Esophagus squamous epithelium (tissue), 5 donors: Measurements from ENCODE around the gene ARHGEF28. TPM values are rescaled to one million over a fixed set of nuclear protein-coding genes. Genes with fewer than 3 reads are reported as not detected.

Source experiments
- DNase-seq: peaks from one replicate; lab custom pipeline; 2025; lab: John Stamatoyannopoulos, UW
- H3K27ac ChIP-seq, 4 donors: fragments of 200-600 bp; sonication (generic); one replicate each; pipeline ENCODE4 v1.5.1; 2016 to 2019; ENCODE audit warnings: mild to moderate bottlenecking in 1 of 4
- H3K27me3 ChIP-seq, 4 donors: fragments of 200-600 bp; sonication (generic); 1 replicate in 3 of 4; 2 replicates in 1 of 4; pipeline versions ENCODE4 v1.5.1 to v1.6.0; 2017 to 2021; ENCODE audit warnings: antibody characterized with exemption in 1 of 4
- H3K36me3 ChIP-seq, 3 donors: fragments of 200-600 bp; sonication (generic); one replicate each; pipeline ENCODE4 v1.5.1; 2016 to 2019
- H3K4me1 ChIP-seq, 3 donors: fragments of 200-600 bp; sonication (generic); one replicate each; pipeline ENCODE4 v1.5.1; 2017 to 2019
- H3K4me3 ChIP-seq, 4 donors: fragments of 200-600 bp; sonication (generic); 1 replicate in 3 of 4; 2 replicates in 1 of 4; pipeline ENCODE4 v1.5.1; 2016 to 2019; ENCODE audit warnings: mild to moderate bottlenecking in 2 of 4, moderate library complexity in 1 of 4
- H3K9me3 ChIP-seq, 3 donors: fragments of 200-600 bp; sonication (generic); one replicate each; pipeline ENCODE4 v1.5.1; 2016 to 2019
- POLR2A ChIP-seq, 4 donors: fragments of 450-650 bp; IDR thresholded peaks; one replicate each; pipeline ENCODE4 v1.6.1; 2017; ENCODE audit warnings: antibody characterized with exemption in 4 of 4, mild to moderate bottlenecking in 4 of 4, moderate library complexity in 3 of 4
- WGBS, 2 donors: methylation state at CpG; one replicate each; pipeline ENCODE4 v1.1.5; 2018; 5-methylcytosine and 5-hydroxymethylcytosine counted together
- intact Hi-C: fragments of 100-400 bp; cut with DNase I; formaldehyde crosslinking; loops from one replicate; pipeline ENCODE4 v1.15.0; 2022
- total RNA-seq, 4 donors: library from RNA; depleted of rRNA; stranded (reverse); fragments of >200 nt; gene quantifications; one replicate each; pipeline ENCODE4 v1.1.0, GENCODE V29; 2016
- TF ChIP-seq, protein P1 (sequence below), 6 experiments: fragments of 450-650 bp in 4 of 6; fragments of 200-600 bp in 2 of 6; sonication (generic) in 2 of 6; IDR thresholded peaks; one replicate each; pipeline ENCODE4 v1.5.1; 2016 to 2019; ENCODE audit warnings: antibody characterized with exemption in 6 of 6, mild to moderate bottlenecking in 4 of 6, moderate library complexity in 4 of 6
- donor health status: DM: yes; HTN: yes; CAD: no.

ARHGEF28 gene
- total RNA-seq, 4 donors from 2014 or later, result 9.2 to 34.3 (median 12.7) TPM

DNA sequence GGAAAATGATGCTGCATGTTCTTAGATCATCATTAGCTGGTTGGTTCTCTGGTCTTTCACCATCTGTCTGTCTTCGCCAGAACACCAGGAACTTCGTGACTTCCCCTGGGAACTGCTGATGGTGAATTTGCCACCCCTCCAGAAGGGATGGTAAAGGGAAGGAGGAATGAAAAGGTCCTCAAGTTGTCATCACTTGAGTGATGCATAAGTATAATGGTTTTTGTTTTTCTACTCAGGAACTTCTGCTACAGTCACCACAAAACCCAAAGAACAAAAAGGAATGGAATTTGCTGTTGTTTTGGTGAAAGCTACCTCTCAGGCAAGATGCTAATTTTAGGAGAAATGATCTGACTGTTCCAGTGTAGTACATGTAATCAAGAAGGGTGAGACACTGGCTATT lies 328.4 kb downstream of the ARHGEF28 start:
- no peaks in the 10 kb centered on the region for H3K9me3 ChIP-seq
- DNase-seq, result no peak
- no peak overlapping the region for H3K4me3 ChIP-seq
- WGBS, 2 donors, result 82 to 93% methylated on average over 2 of the region's 2 CpGs
- no peaks in the 10 kb centered on the region for H3K27me3 ChIP-seq
- TF ChIP-seq, protein P1, sequence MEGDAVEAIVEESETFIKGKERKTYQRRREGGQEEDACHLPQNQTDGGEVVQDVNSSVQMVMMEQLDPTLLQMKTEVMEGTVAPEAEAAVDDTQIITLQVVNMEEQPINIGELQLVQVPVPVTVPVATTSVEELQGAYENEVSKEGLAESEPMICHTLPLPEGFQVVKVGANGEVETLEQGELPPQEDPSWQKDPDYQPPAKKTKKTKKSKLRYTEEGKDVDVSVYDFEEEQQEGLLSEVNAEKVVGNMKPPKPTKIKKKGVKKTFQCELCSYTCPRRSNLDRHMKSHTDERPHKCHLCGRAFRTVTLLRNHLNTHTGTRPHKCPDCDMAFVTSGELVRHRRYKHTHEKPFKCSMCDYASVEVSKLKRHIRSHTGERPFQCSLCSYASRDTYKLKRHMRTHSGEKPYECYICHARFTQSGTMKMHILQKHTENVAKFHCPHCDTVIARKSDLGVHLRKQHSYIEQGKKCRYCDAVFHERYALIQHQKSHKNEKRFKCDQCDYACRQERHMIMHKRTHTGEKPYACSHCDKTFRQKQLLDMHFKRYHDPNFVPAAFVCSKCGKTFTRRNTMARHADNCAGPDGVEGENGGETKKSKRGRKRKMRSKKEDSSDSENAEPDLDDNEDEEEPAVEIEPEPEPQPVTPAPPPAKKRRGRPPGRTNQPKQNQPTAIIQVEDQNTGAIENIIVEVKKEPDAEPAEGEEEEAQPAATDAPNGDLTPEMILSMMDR (IDR thresholded peaks at IDR 0.05), result no peak
- no peak for TF ChIP-seq POLR2A (IDR thresholded peaks at IDR 0.05)
- intact Hi-C loops, result no loop called here
- H3K4me1 ChIP-seq, result peaks cover 0 to 9% (median 0%) of the 10 kb centered on the region in 3 donors
- no peaks in the 10 kb centered on the region for H3K36me3 ChIP-seq
- no peak overlapping the region for H3K27ac ChIP-seq

DNA sequence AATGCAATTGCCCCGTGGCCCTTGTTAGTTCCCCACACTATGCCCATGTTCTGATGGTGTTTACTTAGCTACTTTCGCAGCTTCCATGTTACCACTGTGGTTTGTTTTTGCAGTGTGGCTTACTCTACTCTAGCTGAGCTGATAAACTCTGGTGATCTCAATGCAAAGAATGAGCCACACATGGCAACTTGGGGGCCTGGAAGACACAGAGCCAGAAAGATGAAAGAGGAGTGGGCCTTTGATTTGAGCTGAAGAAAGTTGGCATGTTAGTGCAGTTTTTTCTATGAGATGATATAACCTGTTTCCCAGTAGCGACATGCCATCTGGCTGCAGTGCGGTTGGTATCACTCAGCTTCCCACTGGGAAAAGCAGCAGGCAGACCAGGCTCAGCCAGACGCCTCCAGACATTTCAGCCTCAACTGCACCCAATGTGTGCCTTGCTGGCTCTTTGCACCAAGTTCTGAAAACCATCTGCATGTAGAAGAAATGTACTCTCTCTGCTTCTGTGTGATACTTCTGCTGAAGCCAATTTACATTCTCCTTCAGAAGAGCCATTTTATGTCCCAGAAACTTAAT lies 329.4 kb downstream of the ARHGEF28 start:
- Histone ChIP-seq H3K27me3 (no peaks in the 10 kb centered on the region), H3K4me1 (peaks cover 0 to 9% (median 0%) of the 10 kb centered on the region in 3 donors), H3K36me3 (no peaks in the 10 kb centered on the region), H3K27ac (no peak overlapping the region), H3K4me3 (no peak overlapping the region), H3K9me3 (no peaks in the 10 kb centered on the region)
- no peak for DNase-seq
- intact Hi-C loops, result no loop called here
- 57 to 62% methylated on average over 5 of the region's 5 CpGs for WGBS, 2 donors
- no peak for TF ChIP-seq POLR2A (IDR thresholded peaks at IDR 0.05)
- TF ChIP-seq, protein P1 (IDR thresholded peaks at IDR 0.05), result no peak

DNA sequence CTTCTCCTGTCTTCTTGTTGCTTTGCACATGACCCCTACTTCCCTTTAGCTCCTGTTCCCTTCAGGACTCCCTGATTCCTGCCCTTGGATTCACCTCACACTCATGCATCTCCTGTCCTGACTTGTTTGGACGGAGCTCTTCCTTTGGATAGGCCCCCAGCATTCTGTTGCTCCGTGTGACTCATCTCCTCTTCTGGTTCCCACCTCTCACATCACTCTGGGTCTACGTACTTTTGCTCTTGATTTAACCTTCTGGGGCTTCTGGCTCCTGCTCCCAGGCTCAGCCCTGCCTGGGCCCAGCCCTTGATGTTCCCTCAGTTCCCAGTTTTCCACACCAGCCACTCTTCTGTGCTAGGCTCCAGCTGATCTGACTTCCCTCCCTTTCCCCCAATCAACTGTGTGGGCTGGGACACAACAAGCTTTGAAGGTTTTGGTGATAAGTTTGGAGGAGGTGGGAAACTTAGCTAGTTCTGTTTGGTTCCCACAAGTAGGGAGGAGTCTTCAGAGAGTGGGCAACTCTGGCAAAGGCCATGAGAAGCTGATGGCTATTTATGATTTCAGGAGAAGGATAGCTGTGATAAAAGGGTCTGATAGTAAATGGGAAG lies 331.5 kb downstream of the ARHGEF28 start:
- intact Hi-C loops, result no loop called here
- Histone ChIP-seq H3K4me1 (peaks cover 0 to 9% (median 0%) of the 10 kb centered on the region in 3 donors), H3K9me3 (no peaks in the 10 kb centered on the region), H3K27me3 (no peaks in the 10 kb centered on the region), H3K4me3 (no peak overlapping the region), H3K36me3 (no peaks in the 10 kb centered on the region), H3K27ac (no peak overlapping the region)
- 28 to 44% methylated on average over 3 of the region's 3 CpGs for WGBS, 2 donors
- no peak for DNase-seq
- TF ChIP-seq, protein P1 (IDR thresholded peaks at IDR 0.05), result no peak
- TF ChIP-seq POLR2A (IDR thresholded peaks at IDR 0.05), result no peak

DNA sequence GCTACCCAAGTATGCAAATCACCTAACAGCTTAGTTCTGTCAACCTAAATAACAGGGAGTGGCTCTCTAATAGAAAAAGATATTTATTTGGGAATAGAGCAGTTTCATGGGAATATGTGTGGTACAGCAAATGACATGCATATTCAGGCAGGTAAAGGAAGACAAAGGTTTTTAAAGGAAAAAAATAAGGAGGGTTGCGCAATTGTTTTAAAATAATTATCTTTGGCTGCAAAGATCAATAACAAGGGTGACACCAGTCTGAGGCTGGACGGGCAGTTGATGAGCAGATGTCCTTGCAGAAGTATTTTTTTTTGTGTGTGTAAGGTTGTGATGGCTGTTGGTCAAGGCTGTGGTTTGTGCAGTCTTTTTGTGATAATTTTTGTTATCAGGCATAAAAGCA lies 332.0 kb downstream of the ARHGEF28 start:
- no peak for TF ChIP-seq POLR2A (IDR thresholded peaks at IDR 0.05)
- TF ChIP-seq, protein P1 (IDR thresholded peaks at IDR 0.05), result no peak
- WGBS, 2 donors, result 87 to 89% methylated on average over 2 of the region's 2 CpGs
- intact Hi-C loops, result no loop called here

DNA sequence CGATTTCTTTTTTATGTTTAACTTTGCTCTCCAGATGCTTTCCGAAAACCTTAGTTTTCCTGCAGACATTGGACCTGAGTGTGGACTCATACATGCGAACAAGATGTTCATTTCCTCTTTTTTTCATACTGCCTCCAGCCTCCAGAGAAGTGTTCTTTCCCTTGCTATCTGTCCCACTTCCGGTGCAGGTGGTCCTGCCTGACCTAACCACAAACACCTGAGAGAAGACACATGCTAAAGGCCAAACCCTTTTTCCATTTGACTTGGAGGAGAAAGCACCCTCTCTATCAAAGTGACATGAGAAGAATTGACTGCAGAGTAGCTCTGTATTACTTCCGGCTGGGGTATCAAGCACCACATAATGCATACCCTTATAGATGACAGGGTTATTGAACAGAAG lies 334.0 kb downstream of the ARHGEF28 start:
- 53 to 61% methylated on average over 5 of the region's 5 CpGs for WGBS, 2 donors
- intact Hi-C loops, result no loop called here
- Histone ChIP-seq H3K4me3 (no peak overlapping the region), H3K27me3 (no peaks in the 10 kb centered on the region), H3K27ac (no peak overlapping the region), H3K36me3 (no peaks in the 10 kb centered on the region), H3K9me3 (no peaks in the 10 kb centered on the region), H3K4me1 (peaks cover 0 to 9% (median 0%) of the 10 kb centered on the region in 3 donors)
- TF ChIP-seq POLR2A (IDR thresholded peaks at IDR 0.05), result no peak
- TF ChIP-seq, protein P1 (IDR thresholded peaks at IDR 0.05), result no peak
- DNase-seq, result no peak

More for the DNA sequence above, 332.0 kb downstream of the ARHGEF28 start:
- DNase-seq, result no peak
- Histone ChIP-seq H3K36me3 (no peaks in the 10 kb centered on the region), H3K9me3 (no peaks in the 10 kb centered on the region), H3K4me1 (peaks cover 0 to 9% (median 0%) of the 10 kb centered on the region in 3 donors), H3K4me3 (no peak overlapping the region), H3K27ac (no peak overlapping the region), H3K27me3 (no peaks in the 10 kb centered on the region)
